CD4-positive, alpha-beta T cell treated with Interleukin-15 for 4 hours (primary cell): ENCODE results near the gene SLC26A4.

ENCODE experiments used
- DNase-seq: peaks from one replicate; pipeline ENCODE4 v3.0.0-alpha.2; 2020; ENCODE audit warnings: low spot score

The SLC26A4 gene

DNA sequence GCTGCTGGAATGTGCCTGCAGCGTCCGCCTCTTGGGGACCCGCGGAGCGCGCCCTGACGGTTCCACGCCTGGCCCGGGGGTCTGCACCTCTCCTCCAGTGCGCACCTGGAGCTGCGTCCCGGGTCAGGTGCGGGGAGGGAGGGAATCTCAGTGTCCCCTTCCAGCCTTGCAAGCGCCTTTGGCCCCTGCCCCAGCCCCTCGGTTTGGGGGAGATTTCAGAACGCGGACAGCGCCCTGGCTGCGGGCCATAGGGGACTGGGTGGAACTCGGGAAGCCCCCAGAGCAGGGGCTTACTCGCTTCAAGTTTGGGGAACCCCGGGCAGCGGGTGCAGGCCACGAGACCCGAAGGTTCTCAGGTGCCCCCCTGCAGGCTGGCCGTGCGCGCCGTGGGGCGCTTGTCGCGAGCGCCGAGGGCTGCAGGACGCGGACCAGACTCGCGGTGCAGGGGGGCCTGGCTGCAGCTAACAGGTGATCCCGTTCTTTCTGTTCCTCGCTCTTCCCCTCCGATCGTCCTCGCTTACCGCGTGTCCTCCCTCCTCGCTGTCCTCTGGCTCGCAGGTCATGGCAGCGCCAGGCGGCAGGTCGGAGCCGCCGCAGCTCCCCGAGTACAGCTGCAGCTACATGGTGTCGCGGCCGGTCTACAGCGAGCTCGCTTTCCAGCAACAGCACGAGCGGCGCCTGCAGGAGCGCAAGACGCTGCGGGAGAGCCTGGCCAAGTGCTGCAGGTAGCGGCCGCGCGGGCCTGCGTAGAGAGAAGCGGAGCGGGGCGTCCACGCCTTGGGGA is 645 bp downstream of the SLC26A4 start:
- DNase-seq = no peak

DNA sequence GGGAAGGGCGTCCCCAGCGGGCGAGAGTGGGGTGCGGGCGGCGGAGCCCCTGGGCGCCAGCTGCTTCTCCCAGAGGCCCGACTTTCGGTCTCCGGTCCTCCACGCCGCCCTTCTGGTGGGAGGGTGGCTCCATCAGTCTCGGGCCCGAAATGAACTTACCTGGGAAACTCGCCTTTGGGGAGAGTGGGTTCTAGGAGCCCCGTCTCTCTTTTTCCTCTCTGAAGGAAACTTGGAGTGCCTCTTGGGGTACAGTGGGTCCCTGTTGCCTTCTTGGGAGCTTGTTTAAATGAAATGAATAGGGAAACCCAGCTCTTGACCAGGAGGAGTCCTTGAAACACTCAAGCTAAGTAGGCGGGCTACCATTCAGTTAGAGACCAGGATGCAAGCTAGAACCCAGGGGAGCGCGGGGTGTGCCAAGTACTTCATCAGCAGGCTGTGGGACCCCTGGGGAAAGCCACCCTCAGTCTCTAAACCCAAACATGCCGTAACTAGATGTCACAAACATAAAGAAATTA is 1.3 kb downstream of the SLC26A4 start:
- no peak for DNase-seq

DNA sequence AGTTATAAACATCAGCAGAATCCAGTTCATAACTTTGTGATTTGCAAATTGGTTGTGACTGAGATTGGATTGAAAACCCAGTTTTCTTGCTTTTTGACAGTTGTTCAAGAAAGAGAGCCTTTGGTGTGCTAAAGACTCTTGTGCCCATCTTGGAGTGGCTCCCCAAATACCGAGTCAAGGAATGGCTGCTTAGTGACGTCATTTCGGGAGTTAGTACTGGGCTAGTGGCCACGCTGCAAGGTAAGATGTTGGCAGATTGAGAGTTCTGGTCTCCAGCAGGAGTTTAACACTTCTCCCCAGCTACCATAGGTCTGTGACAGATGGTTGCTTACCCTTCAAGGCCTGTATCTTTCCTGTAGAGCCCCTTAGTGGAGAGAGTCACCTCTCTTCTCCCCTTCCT is 2.6 kb downstream of the SLC26A4 start:
- DNase-seq = no peak

DNA sequence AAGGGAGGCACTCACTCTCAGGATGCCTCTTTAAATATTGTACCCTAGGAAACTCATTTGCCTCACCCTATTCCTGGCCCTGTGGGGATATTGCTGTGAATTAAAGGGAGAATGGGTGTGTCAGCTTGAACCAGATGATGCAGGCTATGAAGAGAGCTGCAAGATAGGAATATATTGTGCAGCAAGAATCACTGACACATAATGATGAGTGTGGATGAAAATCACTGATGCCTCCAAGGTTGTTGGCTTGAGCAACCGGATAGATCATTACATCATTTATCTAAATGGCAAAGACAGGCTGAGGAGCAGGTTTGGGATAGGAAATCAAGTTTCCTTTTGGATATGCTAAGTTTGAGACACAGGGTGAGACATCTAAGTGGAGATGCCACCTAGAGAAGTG is 6.2 kb downstream of the SLC26A4 start:
- DNase-seq = no peak

DNA sequence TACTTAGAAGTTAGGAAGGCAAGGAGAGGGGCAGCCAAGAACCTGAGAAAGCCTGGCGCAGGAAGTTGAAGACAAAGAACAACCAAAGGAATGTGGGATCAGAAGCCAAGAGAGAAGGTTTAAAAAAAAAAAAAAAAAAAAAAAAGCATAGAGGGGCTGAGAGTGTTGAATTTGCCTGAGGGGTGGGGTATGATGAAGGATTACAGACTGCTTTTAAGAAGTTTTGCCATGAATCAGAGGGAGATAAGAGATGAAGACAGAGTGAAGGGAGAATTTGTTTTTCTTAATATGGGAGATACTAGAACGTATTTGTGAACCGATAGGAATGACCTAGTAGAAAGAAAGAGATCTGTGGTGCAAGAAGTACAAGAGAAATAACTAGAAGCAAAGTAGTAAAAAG is 6.7 kb downstream of the SLC26A4 start:
- DNase-seq = no peak

DNA sequence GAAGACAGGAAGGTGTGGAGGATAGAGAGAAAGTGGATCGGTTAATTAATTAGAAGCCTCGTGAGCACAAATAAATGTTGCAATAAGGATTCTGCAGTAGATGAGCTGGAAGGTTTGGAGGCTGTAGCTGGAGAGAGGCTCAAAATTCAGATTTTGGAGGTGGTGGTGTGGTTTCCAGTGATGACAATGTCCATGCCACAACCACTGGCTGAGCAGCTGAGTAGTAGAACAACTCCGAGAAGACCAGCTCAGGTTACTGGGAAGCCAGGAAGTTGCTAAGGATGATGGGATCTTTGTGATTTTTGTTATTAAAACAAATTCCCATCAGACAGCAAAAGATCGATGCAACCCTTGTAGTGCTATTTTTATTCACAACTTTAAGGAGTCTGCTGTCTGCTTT is 7.7 kb downstream of the SLC26A4 start:
- DNase-seq = no peak

DNA sequence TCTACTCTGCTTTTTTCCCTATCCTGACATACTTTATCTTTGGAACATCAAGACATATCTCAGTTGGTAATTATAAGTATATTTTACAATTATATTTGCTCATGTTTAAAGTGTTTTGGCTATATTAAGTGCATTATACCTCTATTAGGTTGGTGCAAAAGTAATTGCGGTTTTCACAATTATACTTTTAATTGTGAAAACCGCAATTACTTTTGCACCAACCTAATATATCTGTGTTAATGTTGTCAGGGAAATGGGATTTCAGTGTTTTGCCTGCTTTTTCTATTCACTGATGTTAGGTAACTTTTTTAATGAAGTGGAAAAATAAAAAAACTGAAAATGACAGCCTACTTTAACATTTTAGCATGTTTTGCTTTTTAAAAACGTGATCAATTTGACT is 11.6 kb downstream of the SLC26A4 start:
- no peak for DNase-seq

DNA sequence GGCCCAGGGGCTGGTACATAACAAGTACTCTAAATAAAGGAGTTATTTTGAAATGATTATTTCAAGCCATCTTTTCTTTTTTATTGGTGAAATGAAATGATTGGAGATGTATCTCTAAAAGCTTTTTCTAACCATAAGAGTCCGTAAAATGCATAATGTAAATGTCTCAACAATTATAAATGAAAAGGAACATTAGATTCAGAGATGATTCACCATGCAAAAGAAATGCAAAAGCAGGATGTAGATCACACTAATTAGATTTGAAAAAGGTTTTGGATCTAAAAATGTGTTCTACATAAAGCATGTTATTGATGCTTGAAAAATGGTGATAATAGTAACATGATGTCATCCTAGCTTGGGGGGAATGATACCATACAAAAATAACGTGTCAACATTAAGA is 15.6 kb downstream of the SLC26A4 start:
- DNase-seq = no peak

DNA sequence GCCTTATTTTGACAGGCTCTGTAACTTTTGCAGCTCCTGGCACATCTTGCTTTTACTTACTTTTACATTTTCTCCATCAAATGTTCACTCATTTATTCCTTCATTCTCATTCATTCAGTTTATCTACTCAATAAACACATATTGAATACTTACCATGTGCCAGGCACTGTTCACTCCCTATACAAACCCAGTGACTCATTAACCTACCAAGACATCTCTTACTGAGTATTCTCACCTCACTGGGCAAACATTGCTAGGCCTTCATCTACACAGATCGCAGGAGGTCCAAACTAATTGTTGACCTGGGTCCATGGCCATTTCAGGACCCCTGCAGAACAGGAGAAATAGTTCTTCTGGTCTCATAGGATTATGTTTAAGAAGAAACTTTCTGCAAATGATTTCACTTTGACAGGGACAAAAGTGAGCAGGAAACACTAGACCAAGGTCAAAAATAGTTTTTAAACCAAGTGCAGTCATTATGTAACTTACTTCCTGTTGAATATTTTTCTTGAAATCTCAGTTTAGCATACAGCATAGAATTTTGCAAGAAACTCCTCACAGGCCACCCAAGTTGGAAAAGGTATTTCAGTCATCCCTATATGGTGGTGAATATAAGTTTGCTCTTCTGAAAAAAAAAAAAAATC is 17.6 kb downstream of the SLC26A4 start:
- no peak for DNase-seq

DNA sequence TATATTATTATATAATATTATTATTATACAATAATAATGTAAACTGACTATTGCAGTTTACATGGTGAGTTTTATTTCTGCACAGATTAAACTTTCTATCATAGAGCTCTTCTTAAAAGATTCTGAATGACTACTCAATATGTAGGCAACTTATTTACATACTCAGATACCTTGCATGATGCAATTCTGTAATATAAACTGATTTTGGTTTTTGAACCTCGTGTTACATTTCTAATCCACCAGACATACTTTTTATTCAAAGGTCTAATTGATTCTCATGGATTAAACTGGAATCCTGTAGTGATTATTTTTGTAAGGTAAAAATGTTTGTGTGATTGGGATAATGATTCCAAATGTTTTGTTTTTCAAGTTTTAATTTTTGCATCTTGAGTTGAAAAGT is 19.9 kb downstream of the SLC26A4 start:
- DNase-seq = no peak

DNA sequence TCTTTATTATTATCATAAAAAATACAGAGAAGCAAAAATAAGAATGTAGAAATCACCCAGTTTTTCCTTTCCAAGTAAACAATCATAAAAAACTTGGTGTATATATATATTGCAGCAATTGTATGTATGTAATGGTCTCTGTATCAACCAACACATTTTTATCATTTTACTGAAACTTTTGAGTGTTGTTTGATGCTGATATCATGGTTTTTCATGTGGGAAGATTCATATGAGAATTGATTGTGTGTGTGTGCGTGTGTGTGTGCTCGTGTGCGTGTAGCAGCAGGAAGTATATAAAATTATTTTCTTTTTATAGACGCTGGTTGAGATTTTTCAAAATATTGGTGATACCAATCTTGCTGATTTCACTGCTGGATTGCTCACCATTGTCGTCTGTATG is 22.3 kb downstream of the SLC26A4 start:
- no peak for DNase-seq

DNA sequence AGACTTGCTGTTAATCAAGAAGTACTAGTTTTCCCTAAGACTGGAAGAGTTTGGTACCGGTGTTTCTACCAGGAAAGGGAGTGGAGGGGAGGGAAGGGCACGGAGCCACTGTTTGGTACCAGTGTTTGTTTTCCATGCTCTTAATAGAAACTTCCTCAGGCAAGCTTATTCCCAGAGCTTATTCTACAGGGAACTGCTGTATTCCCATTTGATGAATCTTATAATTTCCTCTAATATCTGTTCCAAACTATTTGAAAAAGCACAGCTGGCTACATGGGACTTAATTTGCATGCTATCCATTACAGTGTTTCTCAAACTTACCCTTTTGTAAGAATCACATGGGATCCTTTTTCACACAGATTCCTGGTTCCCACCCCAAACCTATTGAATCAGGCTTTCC is 23.7 kb downstream of the SLC26A4 start:
- no peak for DNase-seq

DNA sequence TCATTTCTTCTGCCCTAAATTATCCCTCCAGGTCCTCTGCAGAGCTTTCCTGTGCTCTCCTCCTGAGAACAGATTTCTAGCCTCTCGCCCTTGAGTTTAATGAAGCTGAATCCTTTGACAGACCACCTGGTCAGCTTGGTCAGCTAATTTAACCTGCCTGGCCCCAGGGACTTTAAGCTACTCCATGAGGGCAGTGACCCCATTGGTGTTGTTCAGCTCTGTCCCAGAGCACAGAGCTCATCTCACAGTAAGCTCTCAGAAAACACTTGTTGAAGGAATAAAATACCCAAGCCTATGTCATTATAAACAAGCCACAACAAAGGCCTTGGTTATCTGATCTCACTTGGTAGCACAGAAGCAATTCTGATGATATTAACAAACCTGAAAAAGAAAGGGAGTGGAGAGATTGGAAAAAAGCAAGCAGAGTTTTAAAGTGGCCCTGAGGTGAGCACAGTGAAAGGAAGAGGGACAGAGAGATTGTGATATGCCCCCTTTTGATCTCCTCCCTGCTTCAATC is 24.4 kb downstream of the SLC26A4 start:
- no peak for DNase-seq

DNA sequence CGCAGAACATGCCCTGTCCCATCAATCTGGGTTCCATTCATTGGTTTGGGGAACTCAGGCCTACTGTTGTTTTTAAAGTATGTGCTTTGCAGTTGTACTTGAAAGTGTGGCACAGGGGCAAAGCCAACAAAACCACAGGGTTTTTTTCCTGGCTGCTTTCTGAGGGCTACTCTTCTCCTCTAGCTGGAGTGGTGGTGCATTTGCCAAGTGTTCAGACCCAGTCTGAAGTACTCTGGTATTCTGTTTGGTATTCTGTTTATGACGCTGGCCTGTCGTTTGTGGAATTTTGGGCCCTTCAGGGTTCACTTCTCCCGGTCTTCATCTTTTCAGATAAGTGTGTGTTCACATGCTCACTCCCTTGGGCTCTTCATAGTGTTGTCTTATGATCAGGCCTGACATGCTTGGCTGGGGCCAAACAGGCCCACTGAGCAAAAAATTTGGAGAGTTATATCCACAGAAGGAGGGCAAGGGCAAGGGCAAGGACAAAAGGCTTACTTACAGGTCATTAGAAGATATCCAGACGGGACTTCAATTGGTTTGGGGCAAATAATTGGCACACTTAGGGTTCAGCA is 26.3 kb downstream of the SLC26A4 start:
- DNase-seq = no peak

DNA sequence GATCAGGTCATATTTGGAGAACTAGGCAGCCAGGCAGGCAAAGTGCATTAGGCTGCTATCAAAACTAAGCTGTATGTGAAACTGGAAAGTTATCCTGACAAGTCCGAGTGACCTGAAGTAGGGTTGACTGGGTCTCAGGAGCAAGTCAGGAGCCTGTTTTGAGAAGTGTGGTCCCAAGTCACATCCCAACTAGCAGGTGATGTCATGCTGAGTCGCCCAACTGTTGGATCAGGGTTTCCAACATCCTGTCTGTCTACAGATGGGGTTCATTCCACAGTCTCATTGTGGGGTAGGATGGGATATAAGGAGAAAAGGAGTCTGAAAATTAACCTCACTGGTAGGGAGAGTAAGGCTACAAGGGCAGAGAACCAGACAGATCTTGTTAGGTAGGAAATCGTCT is 27.0 kb downstream of the SLC26A4 start:
- DNase-seq = no peak

DNA sequence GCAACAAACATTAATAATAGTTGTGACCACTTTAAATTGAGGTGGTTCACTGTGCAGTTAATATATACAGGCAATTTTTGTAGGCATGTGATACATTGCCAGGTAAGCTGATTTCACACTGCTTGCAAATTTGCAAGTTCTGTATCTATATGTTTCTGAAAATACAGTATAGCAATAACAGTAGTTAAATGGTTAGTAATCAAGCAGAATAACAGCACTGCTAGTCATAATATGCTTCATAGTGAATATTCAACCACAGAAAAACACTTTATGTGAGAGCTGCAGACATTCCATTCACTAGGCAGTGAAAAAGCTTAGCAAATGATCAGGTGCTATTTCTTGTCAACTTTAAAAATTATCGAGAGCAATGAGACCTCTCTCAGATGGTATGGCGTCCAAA is 28.9 kb downstream of the SLC26A4 start:
- no peak for DNase-seq

DNA sequence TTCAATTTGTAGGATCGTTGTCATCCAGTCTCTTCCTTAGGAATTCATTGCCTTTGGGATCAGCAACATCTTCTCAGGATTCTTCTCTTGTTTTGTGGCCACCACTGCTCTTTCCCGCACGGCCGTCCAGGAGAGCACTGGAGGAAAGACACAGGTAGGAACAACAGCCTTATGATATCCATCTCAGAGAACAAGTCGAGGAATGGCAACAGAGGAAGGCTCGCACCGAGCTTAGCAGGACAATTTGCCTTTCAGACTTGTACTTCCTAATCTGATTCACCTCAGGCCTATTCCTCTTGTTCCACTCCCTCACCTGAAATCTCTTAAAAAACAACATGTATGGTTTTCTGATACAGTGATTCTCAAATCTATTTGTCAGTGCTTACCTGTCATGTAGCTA is 29.5 kb downstream of the SLC26A4 start:
- DNase-seq = no peak

DNA sequence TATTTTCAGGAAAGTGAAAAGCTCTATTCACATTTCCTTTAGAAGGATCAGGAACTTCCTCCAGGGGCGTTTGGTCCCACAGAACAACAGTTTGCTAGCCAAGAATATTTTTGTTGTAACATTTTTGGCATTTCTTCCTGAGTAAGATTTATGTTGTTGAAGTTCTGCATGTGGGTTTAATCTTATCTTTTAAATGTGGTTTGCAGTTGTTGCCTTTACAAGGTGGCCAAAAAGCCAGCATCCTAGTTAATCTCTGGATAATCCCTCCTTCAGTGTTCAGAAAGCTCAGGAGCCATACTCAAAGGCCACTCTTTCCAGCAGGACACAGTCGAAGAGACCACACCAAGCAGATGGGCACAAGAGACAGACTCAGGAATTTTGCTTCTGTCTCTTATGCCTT is 30.0 kb downstream of the SLC26A4 start:
- DNase-seq = no peak

DNA sequence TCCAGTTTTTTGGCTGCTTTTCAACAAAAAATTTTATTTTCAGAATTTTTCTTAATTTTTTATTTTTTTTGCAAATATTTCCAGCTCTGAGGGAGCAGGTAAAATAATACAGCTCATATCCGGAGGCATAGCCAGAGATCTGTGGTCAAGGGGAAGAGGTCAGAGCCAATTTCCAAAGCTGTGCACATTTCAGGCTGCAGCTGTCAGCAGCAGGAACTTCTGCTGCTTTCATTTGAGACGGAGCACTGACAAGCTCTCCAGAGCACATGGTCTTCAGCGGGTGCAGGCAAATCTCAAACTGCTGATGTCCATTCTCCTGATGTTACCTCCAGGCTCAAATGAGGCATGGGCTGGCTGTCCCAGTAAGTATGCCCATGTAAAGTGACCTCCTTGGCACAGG is 31.1 kb downstream of the SLC26A4 start:
- no peak for DNase-seq

DNA sequence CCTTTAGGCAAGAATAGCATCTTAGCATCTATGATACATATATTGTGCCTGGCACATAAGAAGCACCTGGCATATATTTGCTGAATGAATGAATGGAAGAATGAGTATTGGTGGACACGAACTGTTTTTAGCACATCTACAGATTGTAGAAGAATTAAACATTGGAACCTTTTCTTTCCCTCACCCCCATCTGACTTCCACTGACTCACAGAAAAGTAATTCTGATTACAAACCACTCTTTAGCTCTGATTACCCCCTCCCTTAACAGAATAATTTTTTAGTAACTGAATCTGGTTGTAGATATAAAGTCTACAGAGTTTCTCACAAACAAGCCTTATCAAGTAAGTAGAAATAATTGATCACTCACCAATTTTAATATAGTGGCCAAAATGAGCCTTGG is 31.9 kb downstream of the SLC26A4 start:
- DNase-seq = no peak

DNA sequence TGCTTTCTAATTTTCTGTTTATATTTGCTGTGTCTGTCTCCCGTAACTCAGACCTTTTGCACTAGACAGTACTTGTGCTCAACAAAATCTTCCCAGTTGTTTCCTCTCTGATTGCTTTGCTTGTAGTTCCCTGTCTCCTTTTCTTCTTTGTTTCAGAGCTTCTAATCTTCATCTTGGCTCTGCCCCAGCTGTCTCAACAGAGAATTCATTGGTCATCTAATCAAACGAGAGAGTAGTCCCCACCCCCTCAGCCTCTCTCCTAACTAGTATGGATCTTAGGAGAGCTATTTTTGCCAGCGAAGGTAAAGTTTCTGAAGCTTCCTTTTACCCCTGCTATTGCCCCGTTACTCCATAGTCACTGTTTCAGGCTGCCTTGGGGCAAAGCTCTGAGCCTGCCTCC is 32.8 kb downstream of the SLC26A4 start:
- DNase-seq = no peak

DNA sequence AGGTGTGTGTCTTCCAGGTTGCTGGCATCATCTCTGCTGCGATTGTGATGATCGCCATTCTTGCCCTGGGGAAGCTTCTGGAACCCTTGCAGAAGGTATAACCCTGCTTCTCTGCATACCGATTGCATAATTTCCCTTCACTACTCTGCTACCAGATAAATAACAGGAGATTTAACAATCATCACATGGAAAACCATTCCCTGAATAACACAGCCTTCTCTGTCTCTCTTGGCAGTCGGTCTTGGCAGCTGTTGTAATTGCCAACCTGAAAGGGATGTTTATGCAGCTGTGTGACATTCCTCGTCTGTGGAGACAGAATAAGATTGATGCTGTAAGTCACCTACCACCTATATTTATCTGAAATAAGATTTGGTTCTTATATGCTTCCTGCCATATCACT is 33.8 kb downstream of the SLC26A4 start:
- DNase-seq = no peak

DNA sequence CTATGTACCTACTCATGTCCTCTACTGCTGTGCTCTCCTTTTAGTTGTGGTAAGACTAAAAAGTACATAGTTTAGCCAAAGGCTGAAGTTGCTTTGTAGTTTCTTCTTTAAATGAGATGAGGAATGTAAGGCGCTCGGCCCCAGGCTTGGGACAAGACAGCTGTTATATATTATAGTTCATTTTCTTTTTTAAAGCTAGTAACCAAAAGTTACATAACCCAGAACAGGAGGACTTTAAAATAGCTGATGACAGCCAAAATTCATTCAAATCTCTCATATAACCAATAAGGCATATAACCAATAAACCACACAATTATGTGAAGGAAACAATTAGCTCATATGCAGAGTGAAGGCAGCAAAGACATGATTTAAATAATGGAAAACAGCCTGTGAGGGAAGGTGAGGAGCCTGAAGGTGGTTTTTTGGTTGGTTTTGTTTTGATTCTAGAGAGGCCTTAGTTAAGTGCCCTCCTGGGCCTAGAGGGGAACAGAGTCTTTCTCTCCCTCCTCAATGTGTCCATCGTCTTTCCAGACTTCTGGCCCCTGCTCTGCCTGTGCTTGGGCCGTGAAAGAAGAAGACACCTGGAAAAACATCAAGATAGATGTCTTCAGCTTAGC is 35.8 kb downstream of the SLC26A4 start:
- no peak for DNase-seq
